Measurements from ENCODE around the gene BMF. TPM values are rescaled to one million over a fixed set of nuclear protein-coding genes. Genes with fewer than 3 reads are reported as not detected.
"Not testable (repeated sequence)": the region's sequence is repeated elsewhere in the genome, so short reads cannot be mapped to it uniquely, and the experiment has no call there.

Gene BMF
- polyA plus RNA-seq, 10 donors, result 7.2 to 13.0 (median 8.9) TPM

DNA sequence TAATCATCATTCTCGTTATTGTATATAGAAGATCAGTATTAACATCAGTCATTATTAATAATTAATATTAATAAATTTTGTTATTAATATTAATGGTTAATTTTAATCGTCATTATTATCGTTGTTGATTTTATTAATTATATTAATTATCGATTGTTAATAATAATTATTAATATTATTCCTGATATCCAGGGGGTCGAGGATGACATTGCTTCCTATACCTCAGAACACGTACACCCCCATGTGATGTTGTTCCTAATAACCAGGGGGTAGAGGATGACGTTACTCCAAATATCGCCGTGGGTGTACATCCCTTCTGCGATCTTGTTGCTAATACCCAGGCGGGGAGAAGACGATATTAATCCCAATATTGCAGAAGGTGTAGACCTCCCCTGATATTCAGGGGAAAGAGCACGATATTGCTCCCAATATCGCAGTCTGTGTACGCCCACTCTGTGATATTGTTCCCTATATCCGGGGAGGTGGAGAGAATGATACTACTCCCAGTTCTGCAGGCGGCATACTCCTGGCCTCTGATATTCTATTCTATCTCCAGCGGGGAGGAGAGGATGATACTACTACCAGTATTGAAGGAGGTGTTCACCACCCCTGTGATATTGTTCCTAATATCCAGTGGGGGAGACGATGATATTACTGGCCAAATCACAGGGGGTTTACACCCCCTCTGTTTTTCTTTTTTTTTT is 22.3 kb upstream of the BMF start:
- no peak for DNase-seq

DNA sequence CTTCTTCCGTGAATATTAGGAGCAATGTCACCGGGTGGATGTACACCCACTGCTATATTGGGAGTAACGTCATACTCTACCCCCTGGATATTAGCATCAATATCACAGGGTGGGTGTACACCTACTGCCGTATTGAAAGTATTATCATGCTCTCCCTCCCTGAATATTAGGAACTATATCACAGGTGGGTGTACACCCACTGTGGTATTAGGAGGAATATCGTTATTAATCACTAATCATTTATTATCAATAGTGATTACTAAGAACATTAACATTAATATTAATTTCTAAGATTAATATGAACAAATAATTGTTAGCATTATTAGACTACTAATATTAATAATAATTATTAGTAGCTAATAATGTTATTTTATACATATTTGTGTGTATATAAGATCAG is 21.4 kb upstream of the BMF start:
- no peak for DNase-seq

DNA sequence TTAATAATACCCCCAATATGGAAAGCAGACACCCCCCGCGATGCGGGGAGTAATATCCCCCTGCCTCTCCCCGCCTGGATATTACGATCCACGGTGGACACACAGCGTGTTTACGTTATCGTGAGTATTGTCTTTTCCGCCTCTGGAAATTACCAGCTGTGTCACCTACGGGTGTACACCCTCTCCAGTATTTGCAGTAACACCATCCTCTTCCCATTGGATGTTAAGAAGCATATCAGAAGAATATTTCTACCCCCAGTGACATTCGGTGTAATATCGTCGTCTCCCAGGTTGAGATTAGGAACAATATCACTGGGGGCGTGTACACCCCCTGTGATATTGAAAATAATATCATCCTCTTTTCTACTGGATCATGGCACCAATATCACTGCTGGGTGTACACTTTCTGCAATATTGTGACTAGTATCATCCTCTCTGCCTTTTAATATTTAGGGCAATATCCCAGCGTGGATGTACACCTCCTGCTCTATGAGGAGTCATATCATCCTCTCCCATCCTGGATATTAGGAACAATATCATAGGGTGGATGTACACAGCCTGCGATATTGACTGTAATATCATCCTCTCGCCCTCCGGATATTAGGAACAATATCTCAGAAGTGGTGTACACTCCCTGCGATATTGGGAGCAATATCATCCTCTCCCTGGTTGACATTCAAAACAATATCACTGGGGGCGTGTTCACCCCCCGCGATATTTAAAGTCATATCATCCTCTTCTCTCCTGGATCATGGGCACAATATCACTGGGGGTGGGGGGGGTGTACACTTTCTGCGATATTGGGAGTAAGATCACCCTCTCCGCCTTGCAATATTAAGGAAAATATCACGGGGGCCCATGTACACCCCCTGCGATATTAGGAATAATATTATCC is 20.3 kb upstream of the BMF start:
- no peak for DNase-seq

DNA sequence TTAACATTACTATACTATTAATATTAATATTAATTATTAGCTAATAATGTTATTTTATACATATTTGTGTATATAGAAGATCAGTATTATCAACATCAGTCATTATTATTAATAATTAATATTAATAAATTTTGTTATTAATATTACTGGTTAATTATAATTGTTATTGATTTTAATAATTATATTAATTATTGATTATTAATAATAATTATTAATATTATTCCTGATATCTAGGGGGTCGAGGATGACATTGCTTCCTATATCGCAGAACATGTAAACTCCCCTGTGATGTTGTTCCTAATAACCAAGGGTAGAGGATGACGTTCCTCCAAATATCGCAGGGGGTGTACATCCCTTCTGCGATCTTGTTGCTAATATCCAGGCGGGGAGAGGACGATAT is 17.3 kb upstream of the BMF start:
- no peak for DNase-seq

DNA sequence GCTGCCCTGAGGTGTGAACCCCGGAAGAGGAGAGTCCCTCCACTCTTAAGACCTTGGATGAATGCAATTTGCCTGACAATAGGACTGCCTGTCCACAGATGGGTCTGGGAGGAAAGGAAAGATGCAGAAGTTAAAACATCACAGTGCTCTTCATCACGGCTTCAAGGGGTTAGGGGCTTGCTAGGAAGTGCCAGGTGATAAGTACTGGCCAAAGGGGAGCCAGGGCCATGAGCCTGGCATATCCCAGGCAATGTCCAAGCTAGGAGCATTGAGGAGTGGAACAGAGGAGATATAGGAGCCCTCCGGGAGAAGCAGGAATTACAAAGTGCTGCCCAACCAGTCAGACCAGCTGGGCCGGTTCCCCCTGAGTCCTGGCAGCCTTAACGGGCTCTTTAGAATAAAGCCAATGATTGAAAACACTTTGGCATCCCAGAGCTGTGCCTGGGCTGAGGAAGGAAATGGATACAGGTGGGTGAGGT is 16.2 kb upstream of the BMF start:
- not testable (repeated sequence) for DNase-seq

DNA sequence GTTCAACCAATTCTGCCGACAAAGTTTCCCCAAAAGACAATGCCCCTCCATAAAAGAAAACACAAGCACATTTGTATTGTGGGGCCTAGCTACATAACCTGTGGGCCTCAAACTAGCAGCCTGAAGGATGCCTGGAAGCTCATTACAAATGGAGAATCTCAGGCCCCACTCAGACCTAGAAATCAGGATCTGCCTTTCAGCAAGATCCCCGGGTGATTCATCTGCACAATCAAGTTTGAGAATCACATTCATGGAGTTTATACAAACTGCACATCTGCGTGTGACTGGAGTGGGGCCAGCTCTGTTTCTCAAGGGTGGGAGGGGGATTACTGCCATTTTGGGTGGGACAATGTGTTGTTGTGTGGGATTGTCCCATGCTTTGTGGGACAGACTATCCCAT is 15.7 kb upstream of the BMF start:
- DNase-seq, result not testable (repeated sequence)

DNA sequence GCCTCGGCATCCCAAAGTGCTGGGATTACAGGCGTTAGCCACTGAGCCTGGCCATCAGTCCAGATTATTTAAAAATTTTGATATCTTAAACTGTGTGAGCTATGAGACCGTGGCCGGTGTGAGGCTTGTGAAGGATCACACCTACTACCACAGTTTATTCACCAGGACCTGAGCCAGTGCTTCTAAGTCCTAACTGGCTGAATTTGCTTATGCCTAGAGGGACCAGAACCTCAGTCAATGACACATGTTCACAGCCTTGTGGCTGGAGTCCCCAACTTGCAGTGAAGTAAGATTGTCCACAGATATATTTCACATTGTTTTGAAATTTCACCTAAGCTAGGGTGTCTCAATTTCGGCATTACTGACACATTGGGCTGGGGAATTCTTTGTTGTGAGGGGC is 15.2 kb upstream of the BMF start:
- not testable (repeated sequence) for DNase-seq

DNA sequence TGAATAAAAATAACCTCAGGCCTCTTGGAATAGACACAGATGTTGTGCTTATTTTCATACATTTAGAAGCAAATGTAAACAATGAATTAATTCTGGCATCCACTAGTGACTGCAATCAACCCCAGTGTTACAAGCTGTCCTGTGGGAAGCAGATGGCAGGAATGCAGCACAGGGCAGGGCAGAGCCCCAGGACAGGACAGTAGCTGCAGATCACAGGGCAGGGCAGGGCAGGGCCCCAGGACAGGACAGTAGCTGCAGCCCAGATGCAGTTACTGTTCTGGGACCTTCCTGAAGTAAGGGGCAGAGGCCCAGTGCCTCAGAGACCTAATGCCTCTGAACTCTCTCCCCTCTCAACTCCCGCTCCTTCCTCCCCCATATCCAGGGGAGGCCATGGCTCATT is 14.3 kb upstream of the BMF start:
- DNase-seq, result not testable (repeated sequence)

DNA sequence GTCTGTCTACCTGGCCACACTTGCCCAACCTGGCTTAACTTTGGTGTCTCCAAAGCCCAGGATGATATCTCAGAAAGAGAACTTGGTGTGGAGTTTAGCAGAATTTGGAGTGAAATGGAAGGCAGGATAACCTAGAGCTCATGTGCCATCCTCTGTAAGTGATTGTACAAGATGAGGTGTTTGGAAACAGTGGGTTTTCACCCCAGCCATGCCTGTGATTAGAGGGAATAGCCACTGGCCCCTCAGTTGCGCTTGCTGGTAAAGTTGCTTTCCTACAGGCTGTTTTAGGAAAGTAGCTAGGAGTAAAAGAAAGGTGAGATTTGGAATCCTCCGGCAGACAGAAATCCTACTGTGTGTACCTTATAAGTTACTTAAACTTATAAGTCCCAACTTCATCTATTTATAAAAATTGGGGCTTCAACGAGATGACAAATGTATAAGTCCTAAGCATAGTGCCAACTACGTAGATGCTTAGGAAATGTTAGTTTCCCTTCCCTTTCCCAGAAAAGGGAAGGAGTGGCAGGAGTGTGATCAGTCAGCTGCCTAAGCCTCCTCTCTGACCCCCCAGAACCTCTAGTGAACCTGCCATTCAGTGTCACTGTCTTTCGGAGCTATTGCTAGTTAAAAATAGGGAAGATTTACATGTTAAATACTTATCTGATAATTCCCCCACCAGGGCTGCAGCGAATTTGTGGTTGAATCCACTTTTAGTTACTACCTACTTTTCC is 13.4 kb upstream of the BMF start:
- no peak for DNase-seq

DNA sequence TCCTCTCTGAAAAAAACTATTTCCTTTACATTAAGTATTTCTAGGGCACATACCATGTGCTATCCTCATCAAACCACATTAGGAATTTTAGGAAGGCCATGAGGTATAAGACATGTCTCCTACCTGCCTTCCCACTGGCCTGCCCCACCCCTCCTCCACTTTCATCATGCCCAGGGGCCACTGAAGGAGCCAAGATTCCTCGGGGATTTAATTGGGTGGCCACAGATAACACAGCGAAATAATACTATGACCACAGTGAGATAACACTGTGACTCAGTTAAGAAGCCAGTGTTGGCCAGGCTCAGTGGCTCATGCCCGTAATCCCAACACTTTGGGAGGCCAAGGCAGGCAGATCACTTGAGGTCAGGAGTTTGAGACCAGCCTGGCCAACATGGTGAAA is 9.8 kb upstream of the BMF start:
- DNase-seq, result no peak

DNA sequence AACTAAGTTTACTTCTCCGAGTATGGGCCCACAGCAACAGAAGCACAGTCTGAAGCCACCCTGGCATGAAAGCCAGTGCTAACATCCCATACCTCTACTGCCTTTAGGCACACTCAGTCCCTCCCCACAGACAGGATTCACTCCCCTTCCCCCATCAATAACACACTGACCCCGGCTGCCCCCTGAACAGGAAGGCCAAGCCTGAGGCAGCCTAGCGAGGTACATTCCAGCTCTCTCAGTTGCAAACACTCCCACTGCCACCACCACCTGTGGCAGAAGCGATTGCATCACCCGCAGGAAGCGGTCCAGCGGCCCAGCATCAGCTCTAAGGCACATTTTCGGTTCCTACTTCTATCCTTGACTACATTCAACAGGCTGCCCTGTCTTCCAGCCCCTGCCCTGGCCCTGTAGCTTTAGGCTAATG is 7.0 kb upstream of the BMF start:
- DNase-seq, result peak in 1 of 3 donors; percentile 22

DNA sequence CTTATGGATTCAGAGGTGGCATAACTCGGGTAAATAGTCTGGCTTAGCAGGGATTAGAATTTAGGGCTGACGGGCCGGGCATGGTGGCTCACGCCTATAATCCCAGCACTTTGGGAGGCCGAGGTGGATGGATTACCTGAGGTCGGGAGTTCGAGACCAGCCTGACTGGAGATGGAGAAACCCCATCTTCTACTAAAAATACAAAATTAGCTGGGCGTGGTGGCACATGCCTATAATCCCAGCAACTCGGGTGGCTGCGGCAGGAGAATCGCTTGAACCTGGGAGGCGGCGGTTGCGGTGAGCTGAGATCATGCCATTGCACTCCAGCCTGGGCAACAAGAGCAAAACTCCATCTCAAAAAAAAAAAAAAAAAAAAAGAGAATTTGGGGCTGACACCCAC is 6.4 kb upstream of the BMF start:
- not testable (repeated sequence) for DNase-seq

DNA sequence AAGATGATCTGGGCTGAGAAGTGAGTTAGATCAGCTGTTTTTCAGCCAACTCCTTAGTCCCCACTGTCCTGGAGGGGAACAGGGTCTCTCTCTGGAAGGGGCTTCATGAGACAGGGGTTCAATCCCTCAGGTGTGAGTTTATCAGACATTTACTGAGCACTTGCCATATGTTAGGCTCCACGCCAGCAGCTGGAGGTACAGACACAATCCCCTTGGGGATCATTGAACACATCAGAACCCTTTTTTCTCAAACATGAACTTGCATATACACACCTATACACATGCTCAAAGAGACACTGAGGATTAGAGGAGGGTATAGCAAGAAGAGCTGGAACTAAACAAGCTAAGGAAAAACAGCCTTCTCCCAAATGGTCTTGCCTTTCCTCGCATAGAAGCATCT is 5.5 kb upstream of the BMF start:
- no peak for DNase-seq

DNA sequence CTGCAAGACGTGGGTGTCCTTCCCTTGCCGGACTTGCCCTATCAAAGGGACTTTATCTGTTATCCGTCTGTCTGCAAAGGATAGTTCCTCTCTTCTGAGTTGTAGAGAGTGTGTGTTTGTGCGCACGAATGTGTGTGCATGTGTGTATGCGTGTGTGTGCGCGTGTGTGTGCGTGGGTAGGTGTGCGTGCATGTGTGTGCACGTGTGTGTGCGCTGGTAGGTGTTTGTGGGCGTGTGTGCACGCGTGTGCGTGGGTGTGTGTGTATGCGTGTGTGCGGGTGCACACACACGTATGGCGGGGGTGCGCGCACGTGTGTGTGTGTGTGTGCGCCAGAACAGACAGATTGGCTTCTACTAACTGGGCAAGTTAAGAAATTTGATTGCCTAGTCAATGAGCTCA is 4.1 kb upstream of the BMF start:
- DNase-seq, result no peak

DNA sequence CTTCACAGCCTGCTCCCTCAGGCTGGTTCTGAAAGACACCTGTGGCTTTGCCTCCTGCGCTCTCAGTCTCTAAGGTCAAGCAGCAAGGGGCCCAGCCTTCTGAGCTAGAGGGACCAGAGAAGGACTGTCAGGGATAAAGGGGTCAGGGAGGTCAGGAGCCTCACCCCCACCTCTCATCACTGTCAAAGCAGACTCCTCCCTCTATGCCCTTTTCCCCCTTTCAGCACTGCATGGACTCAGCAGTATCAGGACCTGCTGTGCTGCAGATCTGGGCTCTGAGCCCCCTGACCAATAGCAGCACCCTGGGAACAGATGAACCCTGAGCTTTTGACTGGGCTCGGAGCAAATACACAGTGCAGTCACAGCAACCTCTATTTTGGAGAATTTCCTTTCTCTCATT is 3.2 kb upstream of the BMF start:
- no peak for DNase-seq

DNA sequence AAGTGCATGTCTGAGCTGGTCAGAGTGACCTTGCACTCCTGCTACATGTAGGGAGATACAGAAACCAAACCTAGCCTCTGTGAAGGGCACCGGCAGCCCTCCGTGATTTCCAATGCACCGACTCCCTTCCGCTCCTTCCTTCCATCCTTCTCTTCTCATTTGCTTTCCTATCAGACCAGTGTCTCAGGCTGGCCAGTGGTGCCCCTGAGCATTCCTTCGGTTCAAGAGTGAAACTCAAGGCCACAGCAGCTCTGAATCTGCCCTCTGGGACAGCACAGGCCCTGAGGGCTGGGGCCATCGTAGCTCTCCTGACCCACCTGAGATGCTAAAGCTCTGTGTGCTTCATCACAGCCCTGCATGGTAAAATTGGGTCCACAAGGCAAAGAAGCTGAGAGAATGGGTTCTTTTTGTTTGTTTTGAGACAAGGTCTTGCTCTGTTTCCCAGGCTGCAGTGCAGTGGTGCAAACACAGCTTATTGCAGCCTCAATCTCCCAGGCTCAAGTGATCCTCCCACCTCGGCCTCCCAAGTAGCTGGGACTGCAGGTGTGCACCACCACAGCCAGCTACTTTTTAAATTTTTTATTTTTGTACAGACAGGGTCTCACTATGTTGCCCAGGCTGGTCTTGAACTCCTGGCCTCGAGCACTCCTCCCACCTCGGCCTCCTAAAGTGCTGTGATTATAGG is 2.3 kb upstream of the BMF start:
- no peak for DNase-seq

DNA sequence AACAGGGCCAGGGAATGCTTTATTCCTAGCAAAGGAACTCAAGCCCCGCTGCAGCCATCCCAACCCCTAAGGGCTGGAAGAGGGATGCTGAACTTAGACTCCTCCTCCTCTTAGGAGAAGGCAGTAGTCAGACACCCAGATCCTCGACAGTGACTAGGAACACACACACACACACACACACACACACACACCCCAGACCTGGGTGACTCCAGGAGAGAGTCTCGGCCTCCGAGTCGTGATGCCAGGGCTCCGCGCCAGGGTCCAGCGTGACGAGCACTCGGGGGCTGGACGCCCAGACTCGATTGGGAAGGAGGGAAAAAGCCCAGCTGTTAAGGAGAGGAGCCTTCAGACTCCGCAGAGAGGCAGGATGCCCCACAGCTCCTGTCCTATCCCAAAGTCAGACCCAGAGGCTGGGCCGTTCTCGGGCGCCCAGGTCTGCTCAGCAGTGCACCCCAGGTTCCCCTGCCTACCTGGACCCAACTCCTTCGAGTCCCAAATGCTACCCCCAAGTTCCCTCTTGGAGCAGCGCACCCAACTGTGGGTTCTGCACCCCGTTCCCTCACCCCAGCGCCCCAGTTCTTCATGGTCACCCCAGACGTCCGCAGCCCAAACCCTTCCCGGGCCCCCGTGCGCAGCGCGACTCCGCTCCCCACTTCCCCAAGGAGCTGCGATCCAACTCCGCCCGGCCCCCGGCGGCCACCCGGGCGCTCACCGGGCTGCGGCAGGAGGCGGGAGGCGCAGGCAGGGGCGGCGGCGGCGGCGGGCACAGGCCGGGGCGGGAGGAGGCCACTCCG is 421 bp downstream of the BMF start:
- DNase-seq, result peak; percentile 68 to 92 (median 82)

DNA sequence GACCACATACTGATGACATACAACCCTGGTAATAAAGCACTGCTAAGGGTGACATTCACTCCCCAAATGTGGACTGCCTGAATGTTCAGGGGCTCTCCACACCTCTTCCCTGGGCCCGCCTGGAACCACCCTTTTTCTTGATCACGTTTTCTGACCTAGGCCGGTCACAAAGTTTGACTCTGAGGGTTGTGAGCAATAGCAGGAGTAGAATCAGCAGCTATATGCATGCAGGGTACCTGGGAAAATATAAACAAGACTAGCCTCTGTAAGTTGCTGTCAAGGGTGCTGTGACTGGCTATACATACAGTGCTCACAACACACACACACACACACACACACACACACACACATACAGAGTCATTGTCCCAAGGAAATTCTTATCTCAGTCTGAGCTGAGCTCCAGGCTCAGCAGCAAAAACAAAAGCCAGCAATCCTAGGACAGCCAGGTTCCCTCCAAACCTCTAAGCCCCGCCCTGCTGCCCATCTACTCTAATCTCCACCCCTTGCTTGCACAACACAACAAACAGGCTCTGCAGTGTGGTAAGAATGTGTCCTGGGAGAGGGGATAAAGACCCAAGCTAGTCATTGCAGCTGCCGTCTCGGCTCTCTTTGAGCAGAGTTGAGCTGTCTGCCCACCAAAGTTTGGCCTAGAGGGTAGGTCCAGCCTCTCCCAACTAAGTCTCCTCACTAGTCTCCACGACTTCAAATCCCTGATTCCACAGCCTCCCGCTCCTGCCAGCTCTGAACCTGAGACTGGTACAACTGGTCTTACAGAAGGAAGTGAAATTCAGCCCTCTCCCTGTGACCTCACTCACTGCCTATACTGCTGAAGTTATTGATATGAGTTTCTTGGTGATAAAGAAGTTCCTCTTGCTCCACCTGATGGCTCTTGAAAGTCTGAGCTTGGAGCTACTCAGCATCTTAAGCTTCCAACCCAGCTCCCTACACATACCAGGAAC is 2.2 kb downstream of the BMF start:
- peak in 1 of 3 donors; percentile 74 for DNase-seq

DNA sequence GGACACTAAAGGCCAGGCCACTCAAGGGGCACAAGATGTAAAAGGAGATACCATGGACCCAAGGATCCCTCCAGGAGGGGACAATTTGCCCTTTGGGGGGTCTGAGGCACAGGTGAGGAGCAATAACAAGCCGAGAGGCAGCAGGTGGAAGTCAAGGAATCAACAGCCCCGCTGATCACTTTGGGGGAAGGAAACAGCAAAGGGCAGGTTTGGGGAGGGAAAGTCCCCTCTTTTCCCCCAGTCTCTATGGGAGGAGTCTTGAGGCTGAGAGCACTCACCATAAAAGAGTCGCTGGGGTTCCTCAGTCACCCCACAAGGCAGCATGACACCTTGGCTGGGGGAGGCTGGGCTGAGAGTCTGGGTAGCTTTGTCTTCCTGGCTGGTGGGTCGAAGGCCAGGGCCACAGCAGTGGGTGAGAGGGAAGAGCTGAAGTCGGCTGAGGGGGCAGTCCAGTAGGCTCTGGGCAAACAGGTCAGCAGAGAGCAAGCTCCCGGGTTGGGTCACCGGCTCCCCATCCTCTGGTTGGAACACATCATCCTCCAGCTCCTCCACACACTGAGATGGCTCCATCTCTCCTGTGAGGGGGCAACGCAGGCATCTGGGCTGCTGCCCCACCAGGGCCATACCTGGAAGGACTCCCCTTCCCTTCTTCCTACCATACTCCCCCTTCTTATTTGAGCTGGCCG is 3.0 kb downstream of the BMF start:
- DNase-seq, result peak in 1 of 3 donors; percentile 4
